Stomach (tissue), 19 donors: ENCODE data around the gene SERPINI1. TPM values are rescaled to one million over a fixed set of nuclear protein-coding genes. Genes with fewer than 3 reads are reported as not detected.
A peak's percentile ranks its signal among the peaks of the same experiment; 100 is the strongest.

Experiments used
- DNase-seq, 2 donors: peaks; one replicate each; pipeline versions ENCODE4 v3.0.0 to v3.0.0-alpha.2; 2013 to 2019
- H3K27ac ChIP-seq, 5 donors: fragments of 200-600 bp in 4 of 5; sonication (generic) in 4 of 5; one replicate each; pipeline ENCODE4 v1.5.1; 2013 to 2019; ENCODE audit warnings: mild to moderate bottlenecking in 1 of 5, moderate library complexity in 1 of 5
- H3K27me3 ChIP-seq, 3 donors: fragments of 200-600 bp; sonication (generic); one replicate each; pipeline ENCODE4 v1.5.1; 2017 to 2019; ENCODE audit warnings: mixed run types in 1 of 3
- H3K36me3 ChIP-seq, 4 donors: fragments of 200-600 bp; sonication (generic); 1 replicate in 3 of 4; 2 replicates in 1 of 4; pipeline ENCODE4 v1.5.1; 2016 to 2019
- H3K4me1 ChIP-seq, 4 donors: fragments of 200-600 bp; sonication (generic); one replicate each; pipeline ENCODE4 v1.5.1; 2016 to 2019
- H3K4me3 ChIP-seq, 4 donors: fragments of 200-600 bp; sonication (generic) in 3 of 4; one replicate each; pipeline ENCODE4 v1.5.1; 2016 to 2019; ENCODE audit warnings: mild to moderate bottlenecking in 1 of 4
- H3K9me3 ChIP-seq, 4 donors: fragments of 200-600 bp; sonication (generic); one replicate each; pipeline ENCODE4 v1.5.1; 2016 to 2019
- CTCF ChIP-seq, 7 experiments: fragments of 450-650 bp in 4 of 7; fragments of 200-600 bp in 3 of 7; sonication (generic) in 3 of 7; IDR thresholded peaks; one replicate each; pipeline ENCODE4 v1.5.1; 2016 to 2019; ENCODE audit warnings: antibody characterized with exemption in 7 of 7, control low read depth in 2 of 7, mild to moderate bottlenecking in 1 of 7
- EP300 ChIP-seq: sonication (generic); formaldehyde crosslinking; IDR thresholded peaks from one replicate; pipeline ENCODE4 v1.6.1; 2017; ENCODE audit warnings: antibody characterized with exemption
- POLR2A ChIP-seq, 4 donors: fragments of 450-650 bp; IDR thresholded peaks; one replicate each; pipeline ENCODE4 v1.6.1; 2016; ENCODE audit warnings: antibody characterized with exemption in 4 of 4, control low read depth in 2 of 4, mild to moderate bottlenecking in 1 of 4, moderate library complexity in 1 of 4
- POLR2AphosphoS5 ChIP-seq, 3 donors: sonication (generic); formaldehyde crosslinking; IDR thresholded peaks; one replicate each; pipeline ENCODE4 v1.6.1; 2016; ENCODE audit warnings: antibody characterized with exemption in 3 of 3
- WGBS, 5 donors: extraction: QIAGEN DNeasy Blood & Tissue Kit in 3 of 5; methylation state at CpG; one replicate each; pipeline versions ENCODE4 v1.1.5 to v1.1.7; 2013 to 2018; 5-methylcytosine and 5-hydroxymethylcytosine counted together
- intact Hi-C: fragments of 100-400 bp; cut with DNase I; formaldehyde crosslinking; loops from one replicate; pipeline ENCODE4 v1.15.1; 2023; ENCODE audit warnings: low total_unique reads
- long read RNA-seq, 10 donors: transcript quantifications; one replicate each; lab custom pipeline, GENCODE V29; 2026
- polyA plus RNA-seq, 3 donors: library from polyadenylated mRNA; stranded (reverse); fragments of 200-250 nt; gene quantifications; one replicate each; pipeline ENCODE4 v1.2.3, GENCODE V29; 2013
- total RNA-seq, 5 donors: library from RNA; depleted of rRNA; stranded (reverse); fragments of >200 nt; gene quantifications; one replicate each; pipeline versions ENCODE4 v1.1.0 to v1.2.3, GENCODE V29; 2014 to 2016
- donor health status: healthy with polysubstance abuse.
- donor health status: Bipolar disorder and iron deficiency.
- donor health status: healthy.

The SERPINI1 gene
- 1 to 10 TPM in 2 of 5 donors, not detected in 3; 5.9 to 7.9 TPM for total RNA-seq
- 1 to 10 TPM; 6.2 to 8.6 (median 6.4) TPM for polyA plus RNA-seq
- long read RNA-seq, donor 1, partial matches to known transcripts, result 0 of 3 reads
- long read RNA-seq, donor 1, other reads (novel, unspliced or antisense), result 0 of 3 reads
- long read RNA-seq, donor 2, partial matches to known transcripts, result 0 of 4 reads
- long read RNA-seq, donor 2, other reads (novel, unspliced or antisense), result 0 of 4 reads
- long read RNA-seq, donor 3, result 0 reads
- long read RNA-seq, donor 4, result 0 reads
- long read RNA-seq, donor 5, partial matches to known transcripts, result 0 of 2 reads
- long read RNA-seq, donor 5, other reads (novel, unspliced or antisense), result 0 of 2 reads
- long read RNA-seq, donor 6, result 0 reads
- long read RNA-seq, donor 7, partial matches to known transcripts, result 0 of 4 reads
- long read RNA-seq, donor 7, other reads (novel, unspliced or antisense), result 0 of 4 reads
- long read RNA-seq, donor 8, partial matches to known transcripts, result 0 of 1 reads
- long read RNA-seq, donor 8, other reads (novel, unspliced or antisense), result 0 of 1 reads
- long read RNA-seq, donor 9, partial matches to known transcripts, result 0 of 4 reads
- long read RNA-seq, donor 9, other reads (novel, unspliced or antisense), result 0 of 4 reads
- long read RNA-seq, donor 10, partial matches to known transcripts, result 0 of 1 reads
- long read RNA-seq, donor 10, other reads (novel, unspliced or antisense), result 0 of 1 reads

- peak within 1 kb of the TSS; percentile 79 to 93 (median 83) for H3K4me3 ChIP-seq
- H3K27me3 ChIP-seq, result no peaks in the 10 kb centered on the region
- intact Hi-C loops, result no loop called here
- H3K27ac ChIP-seq, result peak within 1 kb of the TSS; percentile 87 to 97 (median 94)
- no peaks in the 10 kb centered on the region for H3K36me3 ChIP-seq
- TF ChIP-seq POLR2A (IDR thresholded peaks at IDR 0.05) (peak in 1 of 4 donors; percentile 53), EP300 (no peak), POLR2AphosphoS5 (IDR thresholded peaks at IDR 0.05) (peak; percentile 84 to 92 (median 91)), CTCF (IDR thresholded peaks at IDR 0.05) (no peak)
- peak; percentile 93 to 97 for DNase-seq
- 0 to 1% (median 1%) methylated on average over 34 to 37 of the region's 37 CpGs for WGBS, 5 donors
- H3K4me1 ChIP-seq, result peaks cover 19 to 51% (median 37%) of the 10 kb centered on the region in 4 donors
- no peaks in the 10 kb centered on the region for H3K9me3 ChIP-seq
These were observed at the start of gene SERPINI1 for GRCh38 chr3:167735233-167736138. TSS of gene SERPINI1 (plus strand) at chr3:167735721. CDS start at chr3:167789129, 53,408 bp downstream.

- DNase-seq, result peak in 1 of 2 donors; percentile 17
- TF ChIP-seq EP300 (no peak), CTCF (IDR thresholded peaks at IDR 0.05) (no peak), POLR2A (IDR thresholded peaks at IDR 0.05) (no peak), POLR2AphosphoS5 (IDR thresholded peaks at IDR 0.05) (no peak)
- no peaks in the 10 kb centered on the region for H3K9me3 ChIP-seq
- peaks cover 0 to under 1% (median 0%) of the 10 kb centered on the region in 4 donors for H3K4me1 ChIP-seq
- H3K27ac ChIP-seq, result no peak overlapping the region
- 58 to 88% (median 64%) methylated on average over 3 of the region's 3 CpGs for WGBS, 5 donors
- no peaks in the 10 kb centered on the region for H3K27me3 ChIP-seq
- peaks cover 14 to 76% (median 52%) of the 10 kb centered on the region in 4 donors for H3K36me3 ChIP-seq
- intact Hi-C loops, result no loop called here
- no peak overlapping the region for H3K4me3 ChIP-seq
These were observed 44.2 kb upstream of the SERPINI1 start for GRCh38 chr3:167691366-167691765.

- Histone ChIP-seq H3K27ac (no peak overlapping the region), H3K4me1 (peaks cover 0 to 9% (median 2%) of the 10 kb centered on the region in 4 donors), H3K27me3 (no peaks in the 10 kb centered on the region), H3K36me3 (peaks cover 14 to 63% (median 38%) of the 10 kb centered on the region in 4 donors), H3K4me3 (no peak overlapping the region), H3K9me3 (no peaks in the 10 kb centered on the region)
- intact Hi-C loops, result no loop called here
- no peak for TF ChIP-seq POLR2AphosphoS5 (IDR thresholded peaks at IDR 0.05)
- TF ChIP-seq CTCF (IDR thresholded peaks at IDR 0.05), result no peak
- TF ChIP-seq POLR2A (IDR thresholded peaks at IDR 0.05), result no peak
- TF ChIP-seq EP300, result no peak
- DNase-seq, result no peak
- 85 to 95% (median 91%) methylated on average over 2 of the region's 2 CpGs for WGBS, 5 donors
These were observed 41.4 kb upstream of the SERPINI1 start for GRCh38 chr3:167694121-167694520.
